GM18498 (cell line): ENCODE measurements around the gene FKBP4.

Experiments
- ATAC-seq: cut with Tn5 transposase; IDR thresholded peaks from one replicate; pipeline ENCODE4 v1.9.1; 2021; ENCODE audit warnings: mild to moderate bottlenecking, moderate library complexity; ENCODE audit not compliant: unreplicated experiment

FKBP4 gene

GRCh38 chr12:2779281-2779680, 15.5 kb upstream of the FKBP4 start:
- no peak for ATAC-seq

GRCh38 chr12:2783936-2784600, 10.7 kb upstream of the FKBP4 start:
- no peak for ATAC-seq

GRCh38 chr12:2785017-2785416, 9.8 kb upstream of the FKBP4 start:
- no peak for ATAC-seq

- ATAC-seq: no peak
Observed at GRCh38 chr12:2791089-2791488, 3.7 kb upstream of the FKBP4 start.

- ATAC-seq: no peak
Observed at GRCh38 chr12:2792671-2793500, 1.9 kb upstream of the FKBP4 start.

- no peak for ATAC-seq
Observed at GRCh38 chr12:2793561-2793960, 1.2 kb upstream of the FKBP4 start.

GRCh38 chr12:2794191-2794735, 507 bp upstream of the FKBP4 start:
- peak; percentile 15 for ATAC-seq

- ATAC-seq: peak; percentile 67
Observed at GRCh38 chr12:2795291-2796186, 769 bp downstream of the FKBP4 start.

GRCh38 chr12:2796187-2796666, 1.5 kb downstream of the FKBP4 start:
- ATAC-seq: no peak

- no peak for ATAC-seq
Observed at GRCh38 chr12:2797721-2798418, 3.1 kb downstream of the FKBP4 start.

- ATAC-seq: no peak
Observed at GRCh38 chr12:2800046-2800570, 5.3 kb downstream of the FKBP4 start.

- no peak for ATAC-seq
Observed at GRCh38 chr12:2801044-2801783, 6.4 kb downstream of the FKBP4 start.

GRCh38 chr12:2803635-2804392, 9.0 kb downstream of the FKBP4 start:
- ATAC-seq: no peak

GRCh38 chr12:2804393-2805142, 9.8 kb downstream of the FKBP4 start:
- ATAC-seq: no peak

- no peak for ATAC-seq
Observed at GRCh38 chr12:2805143-2805520, 10.4 kb downstream of the FKBP4 start.

- ATAC-seq: no peak
Observed at GRCh38 chr12:2806700-2807099, 11.9 kb downstream of the FKBP4 start.

GRCh38 chr12:2811801-2812200, 17.0 kb downstream of the FKBP4 start:
- no peak for ATAC-seq
